GM19043 (cell line): ENCODE data around the gene CLCA4.

Source experiments
- ATAC-seq: cut with Tn5 transposase; IDR thresholded peaks from one replicate; pipeline ENCODE4 v1.9.1; 2021; ENCODE audit warnings: low read depth; ENCODE audit not compliant: unreplicated experiment

CLCA4 gene, protein sequence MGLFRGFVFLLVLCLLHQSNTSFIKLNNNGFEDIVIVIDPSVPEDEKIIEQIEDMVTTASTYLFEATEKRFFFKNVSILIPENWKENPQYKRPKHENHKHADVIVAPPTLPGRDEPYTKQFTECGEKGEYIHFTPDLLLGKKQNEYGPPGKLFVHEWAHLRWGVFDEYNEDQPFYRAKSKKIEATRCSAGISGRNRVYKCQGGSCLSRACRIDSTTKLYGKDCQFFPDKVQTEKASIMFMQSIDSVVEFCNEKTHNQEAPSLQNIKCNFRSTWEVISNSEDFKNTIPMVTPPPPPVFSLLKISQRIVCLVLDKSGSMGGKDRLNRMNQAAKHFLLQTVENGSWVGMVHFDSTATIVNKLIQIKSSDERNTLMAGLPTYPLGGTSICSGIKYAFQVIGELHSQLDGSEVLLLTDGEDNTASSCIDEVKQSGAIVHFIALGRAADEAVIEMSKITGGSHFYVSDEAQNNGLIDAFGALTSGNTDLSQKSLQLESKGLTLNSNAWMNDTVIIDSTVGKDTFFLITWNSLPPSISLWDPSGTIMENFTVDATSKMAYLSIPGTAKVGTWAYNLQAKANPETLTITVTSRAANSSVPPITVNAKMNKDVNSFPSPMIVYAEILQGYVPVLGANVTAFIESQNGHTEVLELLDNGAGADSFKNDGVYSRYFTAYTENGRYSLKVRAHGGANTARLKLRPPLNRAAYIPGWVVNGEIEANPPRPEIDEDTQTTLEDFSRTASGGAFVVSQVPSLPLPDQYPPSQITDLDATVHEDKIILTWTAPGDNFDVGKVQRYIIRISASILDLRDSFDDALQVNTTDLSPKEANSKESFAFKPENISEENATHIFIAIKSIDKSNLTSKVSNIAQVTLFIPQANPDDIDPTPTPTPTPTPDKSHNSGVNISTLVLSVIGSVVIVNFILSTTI

GRCh38 chr1:86546787-86547221 is at the start of gene CLCA4:
CLCA4 (plus strand) TSS chr1:86547078; CDS start chr1:86547120, 42 bp downstream.
- no peak for ATAC-seq

- no peak for ATAC-seq
Measured at GRCh38 chr1:86498281-86498680, 48.6 kb upstream of the CLCA4 start.

- peak; percentile 58 for ATAC-seq
Measured at GRCh38 chr1:86499987-86500593, 46.8 kb upstream of the CLCA4 start.

- no peak for ATAC-seq
Measured at GRCh38 chr1:86500714-86501113, 46.2 kb upstream of the CLCA4 start.

DNA sequence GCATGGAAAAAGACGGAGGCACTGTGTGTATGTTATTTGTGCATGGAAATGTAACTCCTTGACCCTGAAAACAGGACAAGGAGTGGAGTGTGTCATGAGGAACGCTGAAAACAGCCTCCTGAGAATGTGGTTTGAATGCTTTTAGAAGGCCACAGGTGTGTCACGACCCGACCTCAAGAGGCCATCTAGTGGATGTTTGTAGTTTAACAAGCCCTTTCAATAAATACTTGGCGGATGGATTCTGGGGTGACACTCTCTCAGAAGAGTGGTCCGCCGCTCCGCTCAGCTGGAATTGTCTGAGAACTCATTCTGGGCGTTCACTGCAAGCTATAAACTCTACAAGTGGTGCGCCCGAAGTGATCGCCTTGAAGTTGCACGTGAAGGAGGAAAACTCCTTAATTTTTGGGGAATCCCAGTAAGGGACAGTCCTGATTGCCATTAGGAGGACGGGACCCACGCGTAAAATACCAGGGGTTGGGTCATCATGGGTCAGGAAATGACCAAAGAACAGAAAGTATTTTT is 44.7 kb upstream of the CLCA4 start:
- peak; percentile 52 for ATAC-seq

DNA sequence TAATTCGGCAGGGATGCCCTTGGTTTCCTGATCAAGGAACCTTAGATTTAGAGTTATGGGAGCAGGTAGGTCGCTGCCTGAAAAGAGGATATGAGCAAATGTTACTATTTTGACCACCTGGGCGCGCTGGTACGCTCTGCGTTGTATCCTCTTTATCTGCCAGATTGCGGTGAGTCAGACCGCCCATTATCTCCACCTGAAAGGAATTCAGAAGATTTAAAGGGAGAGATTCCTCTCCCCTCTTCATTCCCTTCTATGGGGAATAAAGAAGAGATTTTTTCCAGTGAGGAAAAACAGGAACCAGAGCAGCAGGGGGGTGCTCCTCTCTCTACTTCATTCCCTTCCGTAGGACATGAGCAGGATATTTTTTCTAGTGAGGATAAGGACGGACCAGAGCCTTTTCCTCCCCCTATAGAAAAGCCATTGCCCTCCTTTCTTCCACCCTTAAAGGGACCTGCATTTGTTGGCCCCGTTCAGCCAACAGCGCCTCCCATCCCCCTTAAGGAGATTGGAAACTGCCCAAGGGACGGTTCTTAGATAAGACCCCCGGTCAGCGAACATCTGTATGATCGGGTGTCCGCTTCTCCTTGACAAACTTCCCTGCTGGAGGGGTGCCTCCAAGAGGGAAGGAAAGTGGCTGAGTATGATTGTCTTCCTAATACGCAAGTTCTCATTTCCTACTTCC is 44.0 kb upstream of the CLCA4 start:
- no peak for ATAC-seq

DNA sequence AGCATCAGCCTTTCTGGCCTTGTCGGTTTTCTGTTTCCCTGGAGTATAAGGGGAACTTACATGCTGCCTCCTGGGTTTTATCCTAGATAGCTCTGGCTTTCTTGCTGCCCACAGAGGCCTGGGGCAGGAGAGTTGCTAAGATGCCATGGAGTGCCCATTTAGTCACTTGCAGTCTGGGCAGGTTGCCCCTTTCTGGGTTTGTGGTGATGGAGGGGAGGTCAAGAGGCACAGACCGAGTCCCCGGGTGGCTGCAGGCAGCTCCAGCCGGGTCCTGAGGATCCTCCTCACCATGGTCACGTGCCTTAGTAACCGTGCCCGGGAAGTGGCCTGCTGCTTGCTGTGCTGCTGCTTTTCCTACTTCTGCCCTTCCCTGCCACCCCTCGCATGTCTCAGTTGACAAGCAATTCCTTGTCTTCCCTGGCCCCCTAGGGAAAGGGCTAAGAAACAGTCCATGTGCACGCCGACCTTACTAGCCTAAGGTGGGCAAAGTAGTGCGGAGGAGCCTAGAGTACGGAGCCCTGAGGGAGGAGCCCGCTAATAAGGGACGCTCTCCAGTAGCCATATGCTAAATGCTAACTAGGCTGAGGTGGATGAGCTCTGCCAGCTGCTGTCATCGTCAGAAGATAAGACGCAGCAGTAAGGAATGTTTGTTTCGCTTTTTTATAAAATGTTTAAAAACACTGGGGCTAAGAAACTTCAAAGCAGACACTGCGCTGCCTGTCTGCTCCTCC is 43.3 kb upstream of the CLCA4 start:
- ATAC-seq: no peak

- ATAC-seq: no peak
Measured at GRCh38 chr1:86504137-86504479, 42.8 kb upstream of the CLCA4 start.

DNA sequence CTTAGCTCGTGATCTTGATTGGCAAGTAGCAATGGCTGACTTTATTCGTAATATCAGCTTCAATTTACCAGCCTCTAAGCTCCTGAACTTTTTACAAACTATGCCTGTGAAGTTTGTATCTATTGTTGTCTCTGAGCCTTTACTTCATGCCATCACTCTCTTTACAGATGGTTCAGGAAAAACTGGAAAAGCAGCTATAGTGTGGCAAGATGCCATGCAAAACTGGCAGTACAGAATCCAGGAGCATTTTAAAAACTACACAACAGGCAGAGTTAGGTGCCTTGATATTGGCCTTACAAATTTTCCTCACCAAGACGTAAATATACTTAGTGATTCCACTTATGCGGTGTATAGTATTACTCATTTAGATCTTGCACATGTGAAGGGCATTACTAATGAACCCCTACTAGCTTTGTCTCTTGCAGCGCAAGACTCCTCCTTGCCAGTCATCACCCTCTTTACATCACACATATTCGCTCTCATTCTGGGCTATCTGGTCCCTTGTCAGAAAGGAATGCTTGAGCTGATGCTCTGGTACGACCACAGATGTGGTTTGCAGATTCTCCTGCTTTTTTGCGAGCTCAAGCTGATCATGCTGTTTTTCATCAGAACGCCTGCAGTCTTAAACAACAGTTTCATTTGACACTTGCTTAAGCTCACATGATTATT is 41.8 kb upstream of the CLCA4 start:
- ATAC-seq: no peak

DNA sequence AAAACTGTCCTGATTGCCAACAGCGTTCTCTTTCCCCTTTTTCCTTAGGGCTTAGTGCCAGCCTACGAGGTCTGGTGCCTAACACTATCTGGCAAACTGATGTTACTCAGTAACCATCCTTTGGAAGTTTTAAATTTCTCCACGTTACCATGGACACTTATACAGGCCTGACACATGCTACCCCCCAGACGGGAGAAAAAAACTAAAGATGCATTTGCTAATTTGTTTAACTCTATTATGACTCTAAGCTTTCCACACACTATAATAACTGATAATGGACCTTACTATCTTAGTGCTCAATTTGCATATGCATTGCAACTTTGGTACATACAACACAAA is 41.3 kb upstream of the CLCA4 start:
- no peak for ATAC-seq

- ATAC-seq: no peak
Measured at GRCh38 chr1:86507935-86508582, 38.8 kb upstream of the CLCA4 start.

- ATAC-seq: no peak
Measured at GRCh38 chr1:86508583-86508969, 38.3 kb upstream of the CLCA4 start.

- ATAC-seq: no peak
Measured at GRCh38 chr1:86515597-86515996, 31.3 kb upstream of the CLCA4 start.

DNA sequence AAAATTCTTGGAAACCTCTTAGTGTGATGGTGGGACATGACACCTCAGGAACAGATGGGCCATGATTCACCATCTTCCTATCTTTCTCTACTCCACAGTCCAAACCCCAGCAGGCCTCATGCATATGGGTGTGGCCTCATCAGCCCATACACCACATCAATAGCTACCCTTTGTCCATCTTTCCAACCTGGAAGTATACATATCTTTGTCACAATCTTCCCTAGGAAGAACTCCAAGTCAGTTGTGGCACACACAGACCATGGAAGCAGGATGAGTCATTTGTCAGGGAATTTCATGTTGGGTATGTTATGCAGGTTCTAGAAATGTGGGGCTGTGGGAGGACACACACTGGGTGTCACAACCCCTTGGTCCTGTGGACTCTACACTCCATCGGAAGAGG is 30.5 kb upstream of the CLCA4 start:
- no peak for ATAC-seq

- no peak for ATAC-seq
Measured at GRCh38 chr1:86517336-86517735, 29.5 kb upstream of the CLCA4 start.

DNA sequence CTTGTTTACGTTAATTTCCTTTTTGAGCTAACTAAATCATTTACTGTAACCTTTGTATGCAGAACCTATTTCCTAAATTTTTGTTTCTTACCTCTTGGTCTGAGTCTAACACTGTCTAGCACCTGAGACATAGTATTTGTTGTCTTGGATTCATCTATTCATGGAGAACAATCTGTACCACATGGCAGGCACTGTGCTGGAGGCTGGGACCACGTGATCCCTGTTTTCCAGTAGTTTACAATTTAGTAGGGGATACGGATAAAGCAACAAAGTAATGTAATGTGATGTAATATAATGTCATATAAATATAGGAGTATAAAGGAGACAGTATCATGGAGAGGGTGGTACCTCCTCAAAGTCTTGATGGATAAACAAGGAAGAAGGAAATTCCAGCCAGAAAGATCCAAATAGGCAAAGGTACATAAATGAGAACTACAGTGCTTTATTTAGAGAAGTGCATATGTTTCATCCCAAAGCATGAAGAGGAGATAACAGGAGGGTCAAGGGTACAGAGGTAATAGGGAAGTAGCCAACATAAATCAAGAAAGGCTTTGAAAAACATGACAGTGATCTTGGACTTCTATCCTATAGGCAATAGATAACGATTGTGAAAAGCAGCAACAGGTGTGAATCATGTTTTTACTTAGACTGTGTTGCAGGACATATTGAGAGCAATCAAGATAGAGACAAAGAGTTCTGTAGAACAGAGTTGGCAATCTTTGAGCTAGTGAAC is 25.9 kb upstream of the CLCA4 start:
- no peak for ATAC-seq

GRCh38 chr1:86521522-86521891 is 25.4 kb upstream of the CLCA4 start:
- ATAC-seq: no peak

- no peak for ATAC-seq
Measured at GRCh38 chr1:86522240-86522639, 24.6 kb upstream of the CLCA4 start.
